Kidney glomerular epithelial cell (primary cell): Measurements from ENCODE around the gene MYPN.
"Not testable (repeated sequence)": the region's sequence is repeated elsewhere in the genome, so short reads cannot be mapped to it uniquely, and the experiment has no call there.

Source experiments
- DNase-seq: peaks from one replicate; lab custom pipeline; 2025; lab: John Stamatoyannopoulos, UW

The MYPN gene

DNA sequence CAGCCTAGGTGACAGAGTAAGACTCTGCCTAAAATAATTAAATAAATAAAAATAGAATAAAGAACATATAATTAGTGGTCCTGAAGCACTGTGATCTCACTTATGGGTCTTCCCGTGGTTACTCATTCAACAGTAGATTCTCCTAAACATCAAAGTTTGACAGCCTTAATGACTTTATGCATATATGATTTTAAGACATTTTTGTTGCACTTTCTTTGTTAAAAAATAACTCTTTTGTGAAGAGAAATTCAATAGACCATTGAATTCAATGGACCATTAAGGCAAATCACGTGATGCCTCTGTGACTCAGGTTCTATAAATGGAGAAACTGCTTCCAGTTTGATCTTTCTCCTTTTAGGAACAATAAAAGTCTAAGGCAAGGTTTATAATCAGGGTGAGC is 63.0 kb downstream of the MYPN start:
- DNase-seq: peak; percentile 75

DNA sequence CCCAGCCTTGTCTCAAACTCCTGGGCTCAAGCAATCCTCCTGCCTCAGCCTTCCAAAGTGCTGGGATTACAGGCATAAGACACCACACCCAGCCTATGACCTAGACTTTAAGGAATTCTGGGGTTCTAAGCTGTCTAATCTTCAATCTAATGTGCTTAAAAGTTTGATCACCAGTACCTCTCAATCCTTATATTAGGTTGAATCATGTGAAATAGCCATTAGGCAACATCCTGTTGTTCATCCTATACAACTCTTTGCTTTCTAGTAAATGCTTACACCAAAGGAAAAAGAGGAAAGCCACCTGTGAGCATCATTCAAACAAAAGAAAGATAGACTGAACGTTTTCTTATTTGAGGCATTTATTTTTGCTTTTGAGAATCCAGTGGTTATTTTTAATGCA is 66.7 kb downstream of the MYPN start:
- DNase-seq: no peak

DNA sequence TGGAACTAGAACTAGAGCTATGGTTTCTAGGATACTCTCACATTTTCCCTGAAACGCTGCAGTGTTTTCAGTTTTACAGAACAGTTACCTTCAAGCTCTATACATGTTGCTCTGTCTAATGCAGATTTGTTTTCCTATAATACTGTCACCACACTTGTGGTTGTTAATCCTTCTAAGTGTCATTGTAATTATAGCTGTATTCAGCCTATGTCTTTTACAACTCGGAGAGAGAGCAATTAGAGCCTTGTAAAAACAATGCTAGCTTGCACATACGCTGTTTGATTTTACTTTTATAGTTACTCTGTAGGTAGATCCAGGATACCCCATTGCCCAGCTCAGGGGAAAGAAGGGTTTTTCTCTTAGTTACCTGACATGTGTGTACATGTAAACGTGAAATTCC is 67.5 kb downstream of the MYPN start:
- no peak for DNase-seq

DNA sequence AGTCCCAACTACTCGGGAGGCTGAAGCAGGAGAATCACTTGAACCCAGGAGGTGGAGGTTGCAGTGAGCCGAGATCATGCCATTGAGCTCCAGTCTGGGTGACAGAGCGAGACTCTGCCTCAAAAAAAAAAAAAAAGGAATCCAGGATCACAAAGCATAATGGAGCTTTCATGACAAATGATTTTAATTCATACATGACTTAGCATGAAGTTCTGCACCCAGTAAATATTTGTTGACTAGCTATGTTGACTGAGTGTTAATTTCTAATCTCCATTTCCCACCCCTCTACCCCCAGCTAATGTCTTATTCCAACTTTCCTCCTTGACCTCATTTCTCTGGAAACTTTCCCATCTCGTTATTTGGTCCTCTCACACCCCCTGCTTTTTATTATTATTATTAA is 69.3 kb downstream of the MYPN start:
- no peak for DNase-seq

- no peak for DNase-seq
These were observed 69.7 kb downstream of the MYPN start for GRCh38 chr10:68179016-68179415.

- DNase-seq: no peak
These were observed 71.2 kb downstream of the MYPN start for GRCh38 chr10:68180490-68180889.

DNA sequence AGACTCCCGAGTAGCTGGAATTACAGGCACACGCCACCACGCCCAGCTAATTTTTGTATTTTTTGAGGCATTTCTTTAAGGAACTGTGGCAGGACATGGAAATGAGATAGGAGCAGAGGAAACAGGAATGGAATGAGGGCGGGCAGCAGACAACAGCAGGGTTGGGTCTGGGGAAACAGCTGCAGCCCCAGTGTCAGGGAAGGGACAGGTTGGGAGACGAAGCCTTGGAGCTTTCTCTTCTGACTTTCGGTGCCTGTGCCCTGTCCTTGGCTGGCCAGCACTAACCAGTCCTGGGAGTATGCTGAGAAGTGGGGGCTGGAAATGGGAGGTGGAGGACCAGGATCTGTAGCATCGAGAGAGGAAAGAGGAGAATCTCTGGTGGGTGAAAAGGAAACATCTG is 75.3 kb downstream of the MYPN start:
- no peak for DNase-seq

DNA sequence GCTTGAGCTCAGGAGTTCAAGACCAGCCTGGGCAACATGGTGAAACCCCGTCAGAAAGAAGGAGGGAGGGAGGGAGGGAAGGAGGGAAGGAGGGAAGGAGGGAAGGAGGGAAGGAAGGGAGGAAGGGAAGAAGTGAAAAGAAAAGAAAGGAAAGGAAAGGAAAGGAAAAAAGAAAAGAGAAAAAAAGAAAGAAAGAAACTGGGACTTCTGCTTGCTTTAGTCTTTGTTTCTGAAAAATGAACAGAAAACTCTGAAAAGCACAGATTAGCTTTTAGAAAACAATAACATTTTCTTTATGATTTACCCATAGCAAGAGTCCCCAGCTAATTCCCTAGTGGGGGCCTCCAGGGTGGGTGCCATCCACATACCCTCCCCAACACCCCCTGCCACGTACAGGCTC is 75.8 kb downstream of the MYPN start:
- no peak for DNase-seq

- DNase-seq: no peak
These were observed 79.5 kb downstream of the MYPN start for GRCh38 chr10:68188835-68189234.

- no peak for DNase-seq
These were observed 82.8 kb downstream of the MYPN start for GRCh38 chr10:68192113-68192512.

- DNase-seq: no peak
These were observed 85.0 kb downstream of the MYPN start for GRCh38 chr10:68194290-68194689.

DNA sequence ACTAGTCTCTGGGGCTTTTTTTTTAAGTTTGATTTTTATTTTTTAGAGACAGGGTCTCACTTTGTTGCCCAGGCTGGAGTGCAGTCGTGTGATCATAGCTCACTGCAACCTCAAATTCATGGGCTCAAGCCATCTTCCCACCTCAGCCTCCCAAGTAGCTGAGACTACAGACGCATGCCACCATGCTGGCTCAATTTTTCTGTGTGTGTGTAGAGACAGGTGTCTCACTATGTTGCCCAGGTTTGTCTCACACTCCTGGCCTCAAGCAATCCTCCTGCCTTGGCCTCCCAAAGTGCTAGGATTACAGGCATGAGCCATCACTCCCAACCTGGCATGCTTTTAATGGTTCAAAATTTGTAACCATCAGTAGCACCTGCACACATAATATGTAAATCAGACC is 86.5 kb downstream of the MYPN start:
- not testable (repeated sequence) for DNase-seq

DNA sequence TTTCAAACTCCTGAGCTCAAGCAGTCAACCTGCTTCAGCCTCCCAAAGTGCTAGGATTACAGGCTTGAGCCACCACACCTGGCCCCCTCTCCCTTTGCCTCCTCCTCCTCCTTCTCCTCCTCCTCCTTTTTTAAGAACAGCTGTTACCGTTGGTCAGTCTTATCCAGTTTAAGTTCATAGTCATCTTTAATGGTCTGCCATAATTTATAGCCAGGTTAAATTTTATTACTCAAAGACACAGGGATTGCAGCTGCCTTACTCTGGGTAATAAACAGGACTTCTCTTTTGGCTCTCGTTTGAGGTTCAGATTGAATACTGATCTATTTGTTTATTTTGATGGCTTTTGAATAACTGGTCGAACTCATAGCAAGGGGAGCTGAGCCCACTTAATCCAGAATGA is 87.4 kb downstream of the MYPN start:
- no peak for DNase-seq

- DNase-seq: no peak
These were observed 93.7 kb downstream of the MYPN start for GRCh38 chr10:68202960-68203353.

DNA sequence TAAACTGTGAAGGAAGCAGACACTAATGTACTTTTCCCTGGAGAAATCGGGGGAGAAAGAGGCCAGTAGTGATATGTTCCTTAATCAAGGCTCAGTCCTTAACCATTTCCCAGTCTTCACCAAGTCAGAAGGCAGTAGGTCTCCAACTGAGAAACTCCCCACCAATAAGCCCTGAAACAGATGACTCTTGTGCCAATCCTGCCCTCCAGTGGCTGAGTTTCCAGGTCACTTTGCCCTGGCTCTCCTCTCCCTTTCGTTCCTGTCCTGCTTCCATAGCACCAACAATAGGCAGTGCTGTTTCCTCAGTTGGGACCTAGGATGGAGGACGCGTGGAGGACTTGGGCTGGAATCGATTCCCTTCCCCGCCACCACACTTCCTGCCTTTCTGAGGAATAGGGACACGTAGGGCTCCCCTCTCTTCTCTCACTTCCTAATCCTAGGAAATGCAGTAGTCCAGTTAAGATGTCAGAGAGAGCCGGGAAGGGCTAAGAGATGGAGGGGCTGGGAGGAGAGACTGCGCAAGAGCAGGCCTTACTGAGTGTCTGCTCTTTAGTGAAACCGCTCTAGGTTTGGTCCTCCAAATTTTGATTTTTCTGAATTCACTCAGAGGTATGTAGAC is 99.2 kb downstream of the MYPN start:
- peak; percentile 87 for DNase-seq

DNA sequence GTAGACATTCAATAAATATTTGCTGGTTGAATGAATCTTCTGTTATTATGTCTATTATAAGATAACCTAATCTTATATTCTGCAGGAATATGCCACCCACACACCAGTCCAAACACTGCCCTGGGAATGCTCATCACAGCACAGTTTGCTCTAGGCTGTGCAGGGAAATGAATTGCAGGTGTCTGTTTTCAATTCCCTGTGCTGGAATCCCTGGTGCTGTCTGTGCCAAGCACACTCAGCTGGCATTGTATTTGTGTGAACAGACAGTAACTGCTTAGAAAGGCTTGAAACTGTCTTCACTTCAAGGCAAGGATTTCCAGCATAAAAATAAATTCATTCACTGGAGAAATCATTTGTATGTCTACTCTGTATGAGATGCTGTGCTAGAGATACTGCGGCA is 102.4 kb downstream of the MYPN start:
- DNase-seq: no peak

GRCh38 chr10:68212721-68213352 is 103.5 kb downstream of the MYPN start:
- no peak for DNase-seq

DNA sequence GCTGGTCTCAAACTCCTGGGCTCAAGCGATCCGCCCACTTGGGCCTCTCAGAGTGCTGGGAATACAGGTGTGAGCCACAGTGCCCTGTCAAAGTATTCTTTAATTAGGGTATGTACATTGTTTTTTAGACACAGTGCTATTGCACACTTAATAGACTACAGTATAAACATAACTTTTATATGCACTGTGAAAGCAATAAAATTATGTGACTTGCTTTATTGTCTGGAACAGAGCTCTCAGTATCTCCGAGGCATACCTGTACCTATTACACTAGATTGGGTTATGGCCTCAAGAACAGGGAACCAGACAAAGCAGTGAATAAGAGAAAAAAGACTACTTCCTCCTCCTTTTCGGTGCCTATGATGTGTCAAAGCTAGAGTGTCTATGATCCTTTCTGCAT is 109.5 kb downstream of the MYPN start:
- DNase-seq: no peak

DNA sequence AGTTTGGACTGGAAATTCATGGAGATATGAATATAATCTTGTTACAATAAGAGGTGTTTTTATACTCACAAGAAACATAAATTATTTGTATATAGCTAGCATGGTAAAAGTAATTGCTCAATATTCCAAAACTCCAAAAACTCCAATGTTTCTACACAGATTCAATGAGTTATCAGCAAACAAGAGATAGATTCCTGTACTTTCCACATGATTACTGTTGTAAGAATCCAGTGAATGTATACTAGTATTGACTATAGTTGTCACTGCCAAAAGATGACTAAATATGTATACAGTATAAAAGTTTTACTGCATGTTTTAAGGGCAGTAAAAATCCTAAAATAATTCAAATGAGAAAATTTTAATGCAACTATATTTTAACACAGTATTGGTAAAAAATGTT is 111.9 kb downstream of the MYPN start:
- DNase-seq: no peak

GRCh38 chr10:68222391-68222790 is 113.1 kb downstream of the MYPN start:
- no peak for DNase-seq

- no peak for DNase-seq
These were observed 114.4 kb downstream of the MYPN start for GRCh38 chr10:68223535-68224165.

GRCh38 chr10:68224810-68225209 is 115.5 kb downstream of the MYPN start:
- DNase-seq: no peak

GRCh38 chr10:68230268-68230667 is 121.0 kb downstream of the MYPN start:
- no peak for DNase-seq
